SK-N-SH (cell line): Measurements from ENCODE around the gene MAP4K3. TPM values are rescaled to one million over a fixed set of nuclear protein-coding genes. Genes with fewer than 3 reads are reported as not detected.

Experiments
- CTCF ChIA-PET: fragments of 300-600, 350-600 bp; formaldehyde crosslinking; extraction: SDS; loops from one replicate; lab custom pipeline; 2021; lab: Yijun Ruan, JAX
- POLR2A ChIA-PET: fragments of 350-600 bp; sonication (Branson Sonifier 250); formaldehyde crosslinking; extraction: SDS; loops from one replicate; lab custom pipeline; 2020; ENCODE audit warnings: antibody characterized with exemption, inconsistent platforms; lab: Yijun Ruan, JAX
- DNase-seq: peaks from one replicate; pipeline ENCODE4 v3.0.0; 2012
- H2AFZ ChIP-seq: fragments of 200-600 bp; sonication (generic); 2 replicates; pipeline ENCODE4 v1.8.1; 2016; ENCODE audit warnings: antibody characterized with exemption, mild to moderate bottlenecking, low read depth
- H3F3A ChIP-seq: fragments of 200-600 bp; sonication (generic); replicated peaks from 2 replicates; pipeline ENCODE3; 2016; ENCODE audit warnings: antibody characterized with exemption, mild to moderate bottlenecking; ENCODE audit not compliant: insufficient read depth
- H3K27ac ChIP-seq, 2 experiments: fragments of 200-500 bp in 1 of 2; fragments of 200-600 bp in 1 of 2; sonication (Bioruptor generic) in 1 of 2; sonication (generic), shearing (Covaris generic) in 1 of 2; 2 replicates each; pipeline versions ENCODE4 v1.5.1 to v1.6.1; 2014 to 2016; ENCODE audit warnings: low read depth in 2 of 2, inconsistent platforms in 1 of 2, low read length in 1 of 2, mild to moderate bottlenecking in 1 of 2, mixed read lengths in 1 of 2
- H3K27me3 ChIP-seq: fragments of 200-600 bp; sonication (generic), shearing (Covaris generic); 2 replicates; pipeline ENCODE4 v1.6.1; 2016; ENCODE audit warnings: mixed run types; ENCODE audit not compliant: insufficient read depth
- H3K36me3 ChIP-seq, 2 experiments: fragments of 200-500 bp in 1 of 2; fragments of 200-600 bp in 1 of 2; sonication (Bioruptor generic) in 1 of 2; sonication (generic) in 1 of 2; replicated peaks in 1 of 2; 2 replicates each; pipeline versions ENCODE3 to v1.5.1; 2014 to 2016; ENCODE audit warnings: low read length in 1 of 2, mild to moderate bottlenecking in 1 of 2; ENCODE audit not compliant: insufficient read depth in 2 of 2, control insufficient read depth in 1 of 2
- H3K4me1 ChIP-seq, 2 experiments: fragments of 200-500 bp in 1 of 2; fragments of 200-600 bp in 1 of 2; sonication (Bioruptor generic) in 1 of 2; sonication (generic), shearing (Covaris generic) in 1 of 2; 2 replicates each; pipeline versions ENCODE4 v1.5.1 to v1.6.1; 2014 to 2016; ENCODE audit warnings: low read depth in 1 of 2, low read length in 1 of 2, mixed run types in 1 of 2; ENCODE audit not compliant: insufficient read depth in 2 of 2, control insufficient read depth in 1 of 2
- H3K4me2 ChIP-seq: fragments of 200-600 bp; sonication (generic), shearing (Covaris generic); 2 replicates; pipeline ENCODE4 v1.6.1; 2017; ENCODE audit warnings: mixed run types
- H3K4me3 ChIP-seq, 2 experiments: fragments of 200-500 bp in 1 of 2; fragments of 200-600 bp in 1 of 2; sonication (Bioruptor generic) in 1 of 2; sonication (generic), shearing (Covaris generic) in 1 of 2; 2 replicates each; pipeline versions ENCODE4 v1.5.1 to v1.8.1; 2014 to 2016; ENCODE audit warnings: low read depth in 2 of 2, inconsistent platforms in 1 of 2, low read length in 1 of 2, mild to moderate bottlenecking in 1 of 2, mixed read lengths in 1 of 2, moderate library complexity in 1 of 2
- H3K79me2 ChIP-seq: fragments of 200-600 bp; sonication (generic); 2 replicates; pipeline ENCODE4 v1.8.1; 2017; ENCODE audit warnings: mild to moderate bottlenecking; ENCODE audit not compliant: insufficient read depth
- H3K9ac ChIP-seq: fragments of 200-600 bp; sonication (generic); 2 replicates; pipeline ENCODE4 v1.6.1; 2017; ENCODE audit warnings: mixed run types
- H3K9me2 ChIP-seq: fragments of 200-600 bp; sonication (generic); 2 replicates; pipeline ENCODE4 v1.6.1; 2017; ENCODE audit warnings: mixed run types
- H3K9me3 ChIP-seq: fragments of 200-600 bp; sonication (generic); 2 replicates; pipeline ENCODE4 v1.6.1; 2017; ENCODE audit warnings: mixed run types, mild to moderate bottlenecking, moderate library complexity
- H4K20me1 ChIP-seq: fragments of 200-600 bp; sonication (generic); 2 replicates; pipeline ENCODE4 v1.6.1; 2017; ENCODE audit warnings: mild to moderate bottlenecking, mixed run types; ENCODE audit not compliant: insufficient read depth
- EP300 ChIP-seq, 2 experiments: IDR thresholded peaks; 2 replicates each; pipeline versions ENCODE4 v1.4.0 to v1.6.1; 2012; ENCODE audit warnings: borderline replicate concordance in 1 of 2, low read depth in 1 of 2, low read length in 1 of 2
- FOSL2 ChIP-seq: IDR thresholded peaks from 2 replicates; pipeline ENCODE4 v1.4.0; 2012; ENCODE audit warnings: low read depth, mild to moderate bottlenecking, moderate library complexity, borderline replicate concordance
- FOXJ3 ChIP-seq: sonication (generic); formaldehyde crosslinking; IDR thresholded peaks from 2 replicates; pipeline ENCODE4 v1.5.1; 2020; ENCODE audit warnings: mild to moderate bottlenecking, missing genetic modification reagents
- GABPA ChIP-seq: IDR thresholded peaks from 2 replicates; pipeline ENCODE4 v1.4.0; 2012; ENCODE audit warnings: low read depth, mild to moderate bottlenecking
- GATA2 ChIP-seq: sonication (generic); formaldehyde crosslinking; IDR thresholded peaks from 2 replicates; pipeline ENCODE4 v1.5.0; 2020; ENCODE audit warnings: mild to moderate bottlenecking, missing genetic modification reagents
- MEF2A ChIP-seq: IDR thresholded peaks from 2 replicates; pipeline ENCODE4 v1.4.0; 2012; ENCODE audit warnings: low read depth, borderline replicate concordance
- NFIC ChIP-seq: IDR thresholded peaks from 2 replicates; pipeline ENCODE4 v1.4.0; 2012; ENCODE audit warnings: borderline replicate concordance
- NRF1 ChIP-seq: IDR thresholded peaks from 2 replicates; pipeline ENCODE4 v1.6.1; 2012; ENCODE audit warnings: low read depth, mild to moderate bottlenecking, low read length
- POLR2AphosphoS5 ChIP-seq: IDR thresholded peaks from 2 replicates; pipeline ENCODE4 v1.6.1; 2012; ENCODE audit warnings: low read depth, low read length
- RFX5 ChIP-seq: IDR thresholded peaks from 2 replicates; pipeline ENCODE4 v1.6.1; 2012; ENCODE audit warnings: mild to moderate bottlenecking, improper control_type of control experiment, low read length
- RXRA ChIP-seq: IDR thresholded peaks from 2 replicates; pipeline ENCODE4 v1.4.0; 2012; ENCODE audit warnings: low read depth, mild to moderate bottlenecking, borderline replicate concordance
- TCF12 ChIP-seq: IDR thresholded peaks from 2 replicates; pipeline ENCODE4 v1.4.0; 2012
- WGBS: methylation state at CpG from one replicate; pipeline ENCODE4 v1.1.6; 2017; ENCODE audit warnings: low lambda C conversion rate; 5-methylcytosine and 5-hydroxymethylcytosine counted together
- polyA plus RNA-seq, 3 experiments: library from polyadenylated mRNA; depleted of rRNA; stranded (reverse); fragments of >200 nt; gene quantifications; 2 replicates each; pipeline ENCODE4 v1.2.3, GENCODE V29; 2012
- TF ChIP-seq, protein P1 (sequence below): IDR thresholded peaks from 2 replicates; pipeline ENCODE4 v1.4.0; 2012; ENCODE audit warnings: low read depth
- TF ChIP-seq, protein P2 (sequence below): IDR thresholded peaks from 2 replicates; pipeline ENCODE4 v1.4.0; 2012; ENCODE audit warnings: low read depth, borderline replicate concordance
- TF ChIP-seq, protein P3 (sequence below): fragments of 150-350 bp; IDR thresholded peaks from 2 replicates; pipeline ENCODE4 v1.6.1; 2016; ENCODE audit warnings: mild to moderate bottlenecking, low read depth, low read length

MAP4K3 gene
- polyA plus RNA-seq, 1 of the 3 experiments (the other 2 are of a cell fraction) = 8.8 TPM

DNA sequence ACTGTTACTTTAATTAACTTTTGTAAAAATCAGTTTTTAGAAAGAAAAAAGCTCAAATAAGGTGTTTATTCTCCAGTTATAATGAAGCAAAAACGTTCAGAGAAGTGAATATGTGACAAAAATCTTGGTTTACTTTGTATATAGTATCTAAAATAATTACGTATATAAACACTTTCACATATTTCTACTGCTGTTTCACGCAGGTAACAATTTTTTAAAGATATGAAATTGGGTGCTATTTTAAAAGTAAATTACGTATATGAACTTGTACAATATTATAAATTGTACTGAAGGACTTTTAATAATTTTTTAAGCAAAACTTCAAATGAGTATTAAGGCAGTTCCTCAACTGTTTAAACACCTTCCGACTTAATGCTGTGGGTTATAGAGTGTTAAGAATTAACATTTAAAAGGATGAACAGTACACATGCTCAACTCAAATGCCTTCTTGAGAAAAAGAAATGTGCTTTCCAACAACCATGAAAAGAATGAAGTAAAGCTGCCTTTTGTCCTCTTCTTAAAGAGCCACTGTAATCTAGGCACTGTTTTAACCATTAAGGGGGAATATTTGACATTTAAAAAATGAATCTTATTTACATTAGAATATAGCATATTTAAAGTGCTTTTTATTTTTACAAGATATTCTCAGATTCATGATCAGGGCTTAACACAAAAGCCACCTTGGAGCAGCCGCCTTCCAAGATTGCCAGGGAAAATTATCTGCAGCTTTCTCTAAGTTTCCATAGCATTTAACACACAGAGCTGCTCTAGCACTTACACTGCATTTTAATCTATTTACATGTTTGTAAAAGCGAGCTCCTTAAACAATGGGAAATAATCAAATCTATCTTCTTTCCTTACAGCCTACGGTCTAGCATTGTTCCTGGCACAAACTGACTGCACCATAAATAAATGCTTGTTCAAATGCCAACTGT lies 136.8 kb downstream of the MAP4K3 start:
- CTCF ChIA-PET = interaction anchor here (0.9 to 1.1 kb wide), 2 partner anchors 13 to 1318 kb away, joined by 3 read pairs; no protein-coding TSS in a partner anchor
- Histone ChIP-seq H3K27me3 (no peaks in the 10 kb centered on the region), H3K4me1 (no peaks in the 10 kb centered on the region; a peak in 1 of 4 replicates), H3K79me2 (no peaks in the 10 kb centered on the region), H3K4me3 (no peak overlapping the region), H3K9ac (no peak overlapping the region), H3K9me3 (no peaks in the 10 kb centered on the region), H3F3A (peaks cover 2% of the 10 kb centered on the region), H3K36me3 (peaks cover 7 to 31% of the 10 kb centered on the region in 2 experiments), H3K4me2 (no peak overlapping the region), H3K27ac (no peak overlapping the region), H4K20me1 (no peaks in the 10 kb centered on the region), H3K9me2 (no peaks in the 10 kb centered on the region), H2AFZ (no peak overlapping the region)
- POLR2A ChIA-PET = no interaction called here
- TF ChIP-seq, protein P1, sequence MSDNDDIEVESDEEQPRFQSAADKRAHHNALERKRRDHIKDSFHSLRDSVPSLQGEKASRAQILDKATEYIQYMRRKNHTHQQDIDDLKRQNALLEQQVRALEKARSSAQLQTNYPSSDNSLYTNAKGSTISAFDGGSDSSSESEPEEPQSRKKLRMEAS = no peak
- TF ChIP-seq TCF12 (no peak), FOXJ3 (CRISPR knock-in tag) (no peak), GABPA (no peak), NRF1 (no peak), POLR2AphosphoS5 (no peak), RXRA (no peak)
- no peak for DNase-seq
- 89% methylated on average over 8 of the region's 8 CpGs for WGBS

DNA sequence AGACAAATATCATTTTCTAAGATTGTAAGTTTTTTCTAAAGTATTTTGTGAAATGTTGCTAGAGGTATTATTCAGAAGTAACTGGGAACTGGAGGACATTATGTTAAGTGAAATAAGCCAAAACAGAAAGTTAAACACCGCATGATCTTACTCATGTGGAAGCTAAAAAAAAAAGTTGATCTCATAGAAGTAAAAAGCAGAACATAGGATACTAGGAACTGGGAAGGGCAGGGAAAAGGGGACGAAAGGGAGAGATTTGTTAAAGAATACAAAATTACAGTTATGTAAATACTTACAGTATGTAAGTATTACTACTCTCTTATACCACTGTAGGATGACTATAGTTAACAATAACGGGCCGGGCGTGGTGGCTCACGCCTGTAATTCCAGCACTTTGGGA lies 146.7 kb downstream of the MAP4K3 start:
- H3K9me3 ChIP-seq = no peaks in the 10 kb centered on the region
- TF ChIP-seq GABPA = no peak
- TF ChIP-seq NFIC = no peak
- TF ChIP-seq MEF2A = no peak
- TF ChIP-seq TCF12 = no peak
- TF ChIP-seq RXRA = no peak
- TF ChIP-seq NRF1 = no peak
- TF ChIP-seq, protein P2, sequence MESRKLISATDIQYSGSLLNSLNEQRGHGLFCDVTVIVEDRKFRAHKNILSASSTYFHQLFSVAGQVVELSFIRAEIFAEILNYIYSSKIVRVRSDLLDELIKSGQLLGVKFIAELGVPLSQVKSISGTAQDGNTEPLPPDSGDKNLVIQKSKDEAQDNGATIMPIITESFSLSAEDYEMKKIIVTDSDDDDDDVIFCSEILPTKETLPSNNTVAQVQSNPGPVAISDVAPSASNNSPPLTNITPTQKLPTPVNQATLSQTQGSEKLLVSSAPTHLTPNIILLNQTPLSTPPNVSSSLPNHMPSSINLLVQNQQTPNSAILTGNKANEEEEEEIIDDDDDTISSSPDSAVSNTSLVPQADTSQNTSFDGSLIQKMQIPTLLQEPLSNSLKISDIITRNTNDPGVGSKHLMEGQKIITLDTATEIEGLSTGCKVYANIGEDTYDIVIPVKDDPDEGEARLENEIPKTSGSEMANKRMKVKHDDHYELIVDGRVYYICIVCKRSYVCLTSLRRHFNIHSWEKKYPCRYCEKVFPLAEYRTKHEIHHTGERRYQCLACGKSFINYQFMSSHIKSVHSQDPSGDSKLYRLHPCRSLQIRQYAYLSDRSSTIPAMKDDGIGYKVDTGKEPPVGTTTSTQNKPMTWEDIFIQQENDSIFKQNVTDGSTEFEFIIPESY = no peak
- TF ChIP-seq, protein P3, sequence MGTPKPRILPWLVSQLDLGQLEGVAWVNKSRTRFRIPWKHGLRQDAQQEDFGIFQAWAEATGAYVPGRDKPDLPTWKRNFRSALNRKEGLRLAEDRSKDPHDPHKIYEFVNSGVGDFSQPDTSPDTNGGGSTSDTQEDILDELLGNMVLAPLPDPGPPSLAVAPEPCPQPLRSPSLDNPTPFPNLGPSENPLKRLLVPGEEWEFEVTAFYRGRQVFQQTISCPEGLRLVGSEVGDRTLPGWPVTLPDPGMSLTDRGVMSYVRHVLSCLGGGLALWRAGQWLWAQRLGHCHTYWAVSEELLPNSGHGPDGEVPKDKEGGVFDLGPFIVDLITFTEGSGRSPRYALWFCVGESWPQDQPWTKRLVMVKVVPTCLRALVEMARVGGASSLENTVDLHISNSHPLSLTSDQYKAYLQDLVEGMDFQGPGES = no peak
- no peak for TF ChIP-seq GATA2 (CRISPR knock-in tag)
- no peak for TF ChIP-seq FOSL2
- TF ChIP-seq RFX5 = no peak
- no peak for TF ChIP-seq EP300 (IDR thresholded peaks at IDR 0.05; ENCODE audit: borderline replicate concordance in 1 of 2, low read depth in 1 of 2, low read length in 1 of 2)
- no peak overlapping the region for H2AFZ ChIP-seq
- H3K9me2 ChIP-seq = no peaks in the 10 kb centered on the region
- H3K27me3 ChIP-seq = no peaks in the 10 kb centered on the region
- DNase-seq = no peak
- no peak overlapping the region for H3K27ac ChIP-seq
- H4K20me1 ChIP-seq = no peaks in the 10 kb centered on the region
- H3K4me3 ChIP-seq = no peak overlapping the region
- no peak overlapping the region for H3K4me2 ChIP-seq
- H3F3A ChIP-seq = peaks cover 1% of the 10 kb centered on the region
- ChIA-PET POLR2A (no interaction called here), CTCF (no interaction called here)
- 97% methylated on average over 6 of the region's 6 CpGs for WGBS
- H3K4me1 ChIP-seq = no peaks in the 10 kb centered on the region
- no peaks in the 10 kb centered on the region for H3K79me2 ChIP-seq
- H3K36me3 ChIP-seq = peaks cover 47 to 71% of the 10 kb centered on the region in 2 experiments
- H3K9ac ChIP-seq = no peak overlapping the region
